Adrenal gland (tissue), 12 donors: ENCODE results near the gene ATXN1. TPM values are rescaled to one million over a fixed set of nuclear protein-coding genes. Genes with fewer than 3 reads are reported as not detected.

Experiments
- DNase-seq, 7 donors: peaks; one replicate each; pipeline ENCODE4 v3.0.0-alpha.2; 2019 to 2020
- H3K27ac ChIP-seq, 5 donors: fragments of 200-600 bp; sonication (generic) in 4 of 5; 1 replicate in 3 of 5; 2 replicates in 2 of 5; pipeline versions ENCODE4 v1.5.1 to v1.8.0; 2016 to 2020; ENCODE audit warnings: mild to moderate bottlenecking in 1 of 5
- H3K27me3 ChIP-seq: fragments of 200-600 bp; 2 replicates; pipeline ENCODE4 v1.8.0; 2021
- H3K36me3 ChIP-seq, 2 donors: fragments of 200-600 bp; replicated peaks in 1 of 2; 1 replicate in 1 of 2; 2 replicates in 1 of 2; pipeline versions ENCODE4 v1.5.1 to v1.8.0; 2018 to 2022
- H3K4me1 ChIP-seq, 2 donors: fragments of 200-600 bp; replicated peaks in 1 of 2; 1 replicate in 1 of 2; 2 replicates in 1 of 2; pipeline versions ENCODE4 v1.5.1 to v1.8.0; 2018 to 2021
- H3K4me3 ChIP-seq, 4 donors: fragments of 200-600 bp; sonication (generic) in 3 of 4; one replicate each; pipeline ENCODE4 v1.5.1; 2016 to 2018
- H3K9me3 ChIP-seq, 3 donors: fragments of 200-600 bp; sonication (generic) in 1 of 3; replicated peaks in 1 of 3; 1 replicate in 2 of 3; 2 replicates in 1 of 3; pipeline versions ENCODE4 v1.5.1 to v1.8.0; 2016 to 2021
- CTCF ChIP-seq, 6 experiments: fragments of 450-650 bp in 4 of 6; fragments of 200-600 bp in 2 of 6; sonication (generic) in 1 of 6; IDR thresholded peaks; 1 replicate in 5 of 6; 2 replicates in 1 of 6; pipeline versions ENCODE4 v1.5.1 to v1.8.0; 2016 to 2021; ENCODE audit warnings: antibody characterized with exemption in 6 of 6, mild to moderate bottlenecking in 2 of 6, moderate library complexity in 1 of 6
- POLR2A ChIP-seq, 2 donors: fragments of 450-650 bp; IDR thresholded peaks; one replicate each; pipeline ENCODE4 v1.6.1; 2017; ENCODE audit warnings: antibody characterized with exemption in 2 of 2, mild to moderate bottlenecking in 2 of 2, moderate library complexity in 1 of 2
- WGBS, 4 donors: extraction: QIAGEN DNeasy Blood & Tissue Kit in 2 of 4; methylation state at CpG; one replicate each; pipeline versions ENCODE4 v1.1.5 to v1.1.7; 2013 to 2017; 5-methylcytosine and 5-hydroxymethylcytosine counted together
- intact Hi-C, 2 donors: fragments of 100-400 bp; cut with DNase I; formaldehyde crosslinking; loops; one replicate each; pipeline versions ENCODE4 v1.14.1 to v1.15.0; 2022 to 2023
- polyA plus RNA-seq, 3 donors: library from polyadenylated mRNA; stranded (reverse); fragments of 200-250 nt in 2 of 3; fragments of 350-450 nt in 1 of 3; fragmentation: Illumina TruSeq in 1 of 3; extraction: RNeasy Lipid Tissue Mini Kit (QIAGEN cat#74804) in 1 of 3; gene quantifications; one replicate each; pipeline ENCODE4 v1.2.3, GENCODE V29; 2013 to 2014
- total RNA-seq, 9 donors: library from RNA; depleted of rRNA in 4 of 9; stranded (reverse); fragments of >200 nt in 4 of 9; fragments of 120-200 nt in 1 of 9; fragmentation: NEBNext Ultra II Directional in 1 of 9; extraction: Animal tissue kit (Norgen Biotek cat#: 25700) in 1 of 9; gene quantifications; one replicate each; pipeline versions ENCODE4 v1.1.0 to v1.2.4, GENCODE V29; 2013 to 2023
- donor health status: healthy with polysubstance abuse.
- donor health status: Bipolar disorder and iron deficiency.
- donor health status: DM: yes; HTN: yes; CAD: no.
- donor health status: DM: no; HTN: no; CAD: no.
- donor health status: DM: no; HTN: no; CAD: no.
- donor health status: DM: yes; HTN: yes; CAD: no.

ATXN1 gene
- total and polyA plus RNA-seq, 12 donors = 3.4 to 51.3 (median 25.4) TPM

GRCh38 chr6:16503970-16504415 is 257.3 kb downstream of the ATXN1 start:
- Histone ChIP-seq H3K27me3 (no peaks in the 10 kb centered on the region), H3K36me3 (no peaks in the 10 kb centered on the region), H3K4me1 (peaks cover 0 to 11% of the 10 kb centered on the region in 2 donors), H3K9me3 (no peaks in the 10 kb centered on the region), H3K27ac (no peak overlapping the region), H3K4me3 (no peak overlapping the region)
- intact Hi-C loops = no loop called here
- TF ChIP-seq POLR2A (IDR thresholded peaks at IDR 0.05) (no peak), CTCF (IDR thresholded peaks at IDR 0.05) (no peak)
- no peak for DNase-seq
- WGBS, 4 donors = 79 to 93% (median 86%) methylated on average over 2 of the region's 2 CpGs

DNA sequence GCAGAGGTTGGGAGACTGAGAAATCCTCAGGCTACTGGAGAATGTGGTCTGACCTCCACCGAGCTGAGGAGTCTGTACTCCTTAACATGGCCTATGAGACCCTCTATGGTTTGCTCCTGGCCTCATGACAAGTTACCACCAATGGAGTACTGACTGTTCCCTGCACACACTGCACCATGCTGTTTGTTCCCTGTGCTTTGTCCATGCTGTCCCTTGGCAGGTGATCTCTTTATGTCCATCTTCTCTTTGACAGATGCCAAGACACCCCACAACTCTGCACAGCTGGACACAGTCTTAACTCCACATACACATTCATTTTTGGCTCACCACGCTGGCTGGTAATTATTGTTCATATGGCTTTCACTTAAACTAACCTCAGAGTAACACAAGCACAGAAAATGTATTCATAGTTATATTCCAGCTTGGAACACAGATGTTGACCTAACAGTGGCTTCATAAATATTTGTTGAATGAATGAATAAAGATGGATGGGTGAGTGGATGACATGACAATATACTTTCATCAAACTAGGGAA is 258.0 kb downstream of the ATXN1 start:
- TF ChIP-seq CTCF (IDR thresholded peaks at IDR 0.05) (no peak), POLR2A (IDR thresholded peaks at IDR 0.05) (no peak)
- intact Hi-C loops = no loop called here
- WGBS, 4 donors = 90 to 100% (median 93%) methylated on average over 2 of the region's 2 CpGs

DNA sequence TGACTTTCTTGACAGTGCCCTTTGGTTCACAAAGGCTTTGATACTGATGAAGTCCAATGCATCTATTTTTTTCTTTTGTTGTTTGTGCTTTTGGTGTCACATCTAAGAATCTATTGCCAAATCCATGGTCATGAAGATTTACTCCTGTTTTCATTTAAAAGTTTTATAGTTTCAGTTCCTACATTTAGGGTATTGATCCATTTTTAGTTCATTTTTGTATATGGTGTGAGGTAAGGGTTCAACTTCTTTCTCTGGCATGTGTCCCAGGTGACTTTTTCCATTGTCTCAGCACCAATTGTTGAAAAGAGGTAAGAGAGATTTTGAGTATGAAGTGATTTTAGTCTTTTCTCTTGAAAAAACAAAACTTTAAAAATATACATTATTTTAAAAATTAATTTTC is 262.3 kb downstream of the ATXN1 start:
- Histone ChIP-seq H3K4me3 (no peak overlapping the region), H3K27ac (no peak overlapping the region), H3K27me3 (no peaks in the 10 kb centered on the region), H3K9me3 (no peaks in the 10 kb centered on the region), H3K36me3 (no peaks in the 10 kb centered on the region), H3K4me1 (no peaks in the 10 kb centered on the region)
- no peak for DNase-seq
- intact Hi-C loops = no loop called here
- no peak for TF ChIP-seq CTCF (IDR thresholded peaks at IDR 0.05)
- no peak for TF ChIP-seq POLR2A (IDR thresholded peaks at IDR 0.05)

More for the DNA sequence above, 258.0 kb downstream of the ATXN1 start:
- no peak for DNase-seq
- Histone ChIP-seq H3K4me3 (no peak overlapping the region), H3K4me1 (peaks cover 0 to 11% of the 10 kb centered on the region in 2 donors), H3K9me3 (no peaks in the 10 kb centered on the region), H3K27ac (no peak overlapping the region), H3K36me3 (no peaks in the 10 kb centered on the region), H3K27me3 (no peaks in the 10 kb centered on the region)

- no peak for DNase-seq
- intact Hi-C loops = no loop called here
- no peaks in the 10 kb centered on the region for H3K36me3 ChIP-seq
- H3K9me3 ChIP-seq = no peaks in the 10 kb centered on the region
- no peak for TF ChIP-seq CTCF (IDR thresholded peaks at IDR 0.05)
- no peak for TF ChIP-seq POLR2A (IDR thresholded peaks at IDR 0.05)
- H3K27ac ChIP-seq = no peak overlapping the region
- H3K4me3 ChIP-seq = no peak overlapping the region
- H3K4me1 ChIP-seq = no peaks in the 10 kb centered on the region
- no peaks in the 10 kb centered on the region for H3K27me3 ChIP-seq
- WGBS, 4 donors = 91 to 96% (median 93%) methylated on average over 1 of the region's 1 CpG
These were observed 263.0 kb downstream of the ATXN1 start for GRCh38 chr6:16498237-16498636.
